HT-29 (cell line): ENCODE measurements around the gene PKN2. TPM values are rescaled to one million over a fixed set of nuclear protein-coding genes. Genes with fewer than 3 reads are reported as not detected.
"Not testable (repeated sequence)": the region's sequence is repeated elsewhere in the genome, so short reads cannot be mapped to it uniquely, and the experiment has no call there.

Experiments
- DNase-seq: peaks from one replicate; pipeline ENCODE4 v3.0.0-alpha.2; 2015; ENCODE audit warnings: low spot score
- small RNA-seq: library from RNA; depleted of rRNA; stranded (forward); fragments of <200 nt; gene quantifications from one replicate; pipeline ENCODE3, GENCODE V24; 2014
- total RNA-seq: library from RNA; depleted of rRNA; stranded (reverse); fragments of >200 nt; shearing (Covaris generic); gene quantifications from 2 replicates; pipeline ENCODE4 v1.2.3, GENCODE V29; 2014; rRNA removed

Gene PKN2
- total RNA-seq, 1 experiment from 2014 or later, result 14.9 TPM

DNA sequence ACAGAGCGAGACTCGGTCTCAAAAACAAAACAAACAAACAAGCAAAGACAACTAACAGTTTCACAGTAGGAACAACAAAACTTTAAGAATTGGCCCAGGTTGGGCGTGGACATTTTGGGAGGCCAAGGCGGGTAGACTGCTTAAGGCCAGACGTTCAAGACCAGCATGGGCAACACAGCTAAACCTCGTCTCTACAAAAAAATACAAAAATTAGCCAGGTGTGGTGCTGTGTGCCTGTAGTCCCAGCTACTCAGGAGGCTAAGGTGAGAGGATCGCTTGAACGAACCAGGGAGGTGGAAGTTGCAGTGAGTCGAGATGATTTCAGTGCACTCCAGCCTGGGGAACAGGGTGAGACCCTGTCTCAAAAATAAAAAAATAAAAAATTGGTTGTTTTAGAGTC is 193.8 kb downstream of the PKN2 start:
- no peak for DNase-seq

DNA sequence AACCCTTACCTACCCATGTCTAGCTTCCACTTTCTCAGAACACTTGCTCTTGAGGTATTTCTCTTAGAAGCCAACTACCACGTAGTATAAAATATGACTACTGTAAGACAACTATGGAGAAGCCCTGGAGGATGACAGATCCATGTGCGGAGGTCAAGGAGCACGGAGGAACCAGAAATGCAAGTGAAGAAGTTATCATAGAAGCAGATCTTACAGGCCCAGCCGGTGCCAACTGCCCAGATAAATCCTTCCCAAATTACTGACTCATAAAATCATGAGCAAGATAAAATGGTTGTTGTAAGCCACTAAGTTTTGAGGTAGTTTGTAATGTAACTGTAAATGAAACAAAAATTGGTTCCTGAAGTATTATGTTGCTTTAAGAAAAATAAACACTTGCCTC is 194.7 kb downstream of the PKN2 start:
- DNase-seq, result no peak

DNA sequence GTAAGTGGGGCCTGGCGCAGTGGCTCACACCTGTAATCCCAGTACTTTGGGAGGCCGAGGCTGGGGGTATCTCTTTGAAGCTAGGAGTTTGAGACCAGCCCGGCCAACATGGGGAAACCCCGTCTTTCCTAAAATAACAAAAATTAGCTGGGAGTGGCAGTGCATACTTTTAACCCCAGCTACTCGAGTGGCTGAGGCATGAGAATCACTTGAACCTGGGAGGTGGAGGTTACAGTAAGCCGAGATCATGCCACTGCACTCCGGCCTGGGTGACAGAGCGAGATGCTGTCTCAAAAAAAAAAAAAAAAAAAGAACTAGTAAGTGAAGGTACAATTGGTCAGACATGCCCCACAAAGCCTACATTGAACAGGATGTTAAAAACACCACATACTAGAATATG is 196.6 kb downstream of the PKN2 start:
- DNase-seq, result not testable (repeated sequence)

DNA sequence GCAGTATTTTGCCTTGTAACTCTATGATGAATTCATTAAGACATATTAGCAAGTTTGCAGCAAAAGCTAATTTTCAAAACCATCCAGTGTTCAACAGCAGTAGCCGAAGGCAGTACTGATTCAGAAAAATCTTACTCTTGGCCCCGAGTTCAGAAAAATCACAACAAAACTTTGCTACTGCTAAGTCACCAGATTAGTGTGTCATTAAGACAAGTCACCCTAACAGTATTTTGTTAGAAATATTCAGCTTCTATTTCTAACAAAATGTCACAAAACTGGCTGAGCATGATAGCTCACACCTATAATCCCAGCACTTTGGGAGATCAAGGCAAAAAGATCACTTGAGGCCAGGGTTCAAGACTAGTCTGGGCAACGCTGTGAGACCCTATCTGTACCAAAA is 199.1 kb downstream of the PKN2 start:
- DNase-seq, result no peak

Small RNA genes lying within 50 kb of the gene (small RNA-seq; reads per million reads assigned to genes)
- not detected for gene RNU6-125P

Other genes with a start within 250 kb of the PKN2 start
- gene GTF2B, start 207.3 kb downstream of the PKN2 start, total RNA-seq, result 19.2 and 22.8 TPM in 2 replicates